ENCODE data around the gene RGS5. TPM values are rescaled to one million over a fixed set of nuclear protein-coding genes. Genes with fewer than 3 reads are reported as not detected.

Gene RGS5
- total and polyA plus RNA-seq, 2 experiments from 2014 or later: 23.4 to 48.3 TPM

GRCh38 chr1:163168053-163168452 lies 34.7 kb downstream of the RGS5 start (continued):
- no peak for TF ChIP-seq ZNF462 (CRISPR knock-in tag; IDR thresholded peaks at IDR 0.05)

GRCh38 chr1:163166886-163167555 lies 35.7 kb downstream of the RGS5 start:
- no peaks in the 10 kb centered on the region for H3K9me2 ChIP-seq (ENCODE audit: insufficient read depth)
- Mint-ChIP-seq H3K4me3 (no peak overlapping the region), H3K4me1 (peaks cover 26% of the 10 kb centered on the region), H3K27me3 (ENCODE audit: insufficient read depth, low read depth, poor library complexity) (no peaks in the 10 kb centered on the region), H3K36me3 (ENCODE audit: low read depth) (peaks cover 5% of the 10 kb centered on the region; the same call in 2 of the 3 replicates), H3K27ac (peak overlapping the region; percentile 58), H3K9me3 (no peaks in the 10 kb centered on the region)
- no peak for ATAC-seq
- H3K36me3 ChIP-seq (ENCODE audit: insufficient read depth): no peaks in the 10 kb centered on the region
- no peak overlapping the region for H3K27ac ChIP-seq (ENCODE audit: low read depth)
- H3F3A ChIP-seq (replicated peaks; ENCODE audit: low read depth): no peaks in the 10 kb centered on the region
- H3K79me2 ChIP-seq (replicated peaks; ENCODE audit: insufficient read depth): no peaks in the 10 kb centered on the region
- no peaks in the 10 kb centered on the region for H3K27me3 ChIP-seq (ENCODE audit: insufficient read depth)
- no peaks in the 10 kb centered on the region for H4K20me1 ChIP-seq (replicated peaks; ENCODE audit: insufficient read depth)
- TF ChIP-seq CREB1 (CRISPR knock-in tag; IDR thresholded peaks at IDR 0.05; ENCODE audit: low read depth) (no peak), ETS1 (IDR thresholded peaks at IDR 0.05) (no peak), EZH2 (IDR thresholded peaks at IDR 0.05; ENCODE audit: low read depth, unreplicated experiment) (no peak)
- DNase-seq (ENCODE audit: low spot score): peak; percentile 35
- peak overlapping the region; percentile 3 for H3K4me2 ChIP-seq
- H2AFZ ChIP-seq: no peak overlapping the region
- peaks cover 20% of the 10 kb centered on the region for H3K4me1 ChIP-seq (ENCODE audit: insufficient read depth)
- no peak overlapping the region for H3K4me3 ChIP-seq
